K562 (cell line): Measurements from ENCODE around the gene PXMP2. TPM values are rescaled to one million over a fixed set of nuclear protein-coding genes. Genes with fewer than 3 reads are reported as not detected.

ENCODE experiments used
- ATF1 ChIP-seq, 2 experiments: fragments of 450-650 bp in 1 of 2; IDR thresholded peaks; 2 replicates each; pipeline ENCODE4 v1.6.1; 2016; ENCODE audit warnings: missing compliant biosample characterization in 1 of 2, missing genetic modification characterization in 1 of 2
- CTBP1 ChIP-seq: fragments of 450-650 bp; IDR thresholded peaks from 2 replicates; pipeline ENCODE4 v1.6.1; 2016; ENCODE audit warnings: borderline replicate concordance
- EP300 ChIP-seq: IDR thresholded peaks from 2 replicates; pipeline ENCODE4 v1.6.1; 2012; ENCODE audit warnings: low read length, improper control_type of control experiment
- EP400 ChIP-seq: fragments of 450-650 bp; IDR thresholded peaks from 2 replicates; pipeline ENCODE4 v1.6.1; 2017; ENCODE audit warnings: antibody characterized with exemption, mild to moderate bottlenecking, moderate library complexity
- ESRRA ChIP-seq: fragments of 450-650 bp; IDR thresholded peaks from 2 replicates; pipeline ENCODE4 v1.6.1; 2014; ENCODE audit warnings: low read depth, mild to moderate bottlenecking, moderate library complexity, borderline replicate concordance
- GATAD2B ChIP-seq: fragments of 450-650 bp; IDR thresholded peaks from 2 replicates; pipeline ENCODE4 v1.6.1; 2017; ENCODE audit warnings: mild to moderate bottlenecking, borderline replicate concordance
- GMEB1 ChIP-seq: fragments of 250-450 bp; sonication (Bioruptor Pico); IDR thresholded peaks from 2 replicates; pipeline ENCODE4 v1.4.0; 2020; ENCODE audit warnings: mild to moderate bottlenecking
- GTF2F1 ChIP-seq: IDR thresholded peaks from 2 replicates; pipeline ENCODE4 v1.6.1; 2011; ENCODE audit warnings: low read depth, low read length, improper control_type of control experiment
- NR4A1 ChIP-seq, 2 experiments: fragments of 250-450 bp in 1 of 2; fragments of 450-650 bp in 1 of 2; sonication (Bioruptor Pico) in 1 of 2; IDR thresholded peaks; 2 replicates each; pipeline versions ENCODE4 v1.4.0 to v1.6.1; 2016 to 2020; ENCODE audit warnings: mild to moderate bottlenecking in 2 of 2, missing compliant biosample characterization in 1 of 2, missing genetic modification characterization in 1 of 2, moderate library complexity in 1 of 2
- PML ChIP-seq: IDR thresholded peaks from 2 replicates; pipeline ENCODE4 v1.6.1; 2012; ENCODE audit warnings: low read length, inconsistent platforms
- RCOR1 ChIP-seq, 2 experiments: IDR thresholded peaks; 2 replicates each; pipeline ENCODE4 v1.6.1; 2012; ENCODE audit warnings: low read depth in 2 of 2, low read length in 2 of 2, borderline replicate concordance in 1 of 2, improper control_type of control experiment in 1 of 2
- TEAD1 ChIP-seq, 2 experiments: fragments of 450-650 bp in 1 of 2; sonication (generic) in 1 of 2; formaldehyde crosslinking; IDR thresholded peaks; 2 replicates each; pipeline versions ENCODE4 v1.4.0 to v1.8.0; 2020 to 2022; ENCODE audit warnings: mild to moderate bottlenecking in 2 of 2, missing genetic modification reagents in 1 of 2
- TRIM28 ChIP-seq: fragments of 450-650 bp; IDR thresholded peaks from 2 replicates; pipeline ENCODE4 v1.6.1; 2017
- YBX1 ChIP-seq: fragments of 450-650 bp; IDR thresholded peaks from 2 replicates; pipeline ENCODE4 v1.7.1; 2016; ENCODE audit warnings: mild to moderate bottlenecking
- ZFPM2 ChIP-seq: fragments of 250-450 bp; sonication (Bioruptor Pico); IDR thresholded peaks from 2 replicates; pipeline ENCODE4 v1.5.1; 2022; ENCODE audit warnings: mild to moderate bottlenecking
- polyA plus RNA-seq, 8 experiments: library from polyadenylated mRNA; depleted of rRNA in 4 of 8; stranded (reverse) in 5 of 8; unstranded in 3 of 8; fragments of >200 nt; fragmentation: Nextera tagmentation in 2 of 8; fragmentation: Illumina TruSeq in 1 of 8; extraction: Ambion mirVana in 2 of 8; extraction: Trizol in 1 of 8; gene quantifications; 2 replicates each; pipeline versions ENCODE4 v1.2.1 to v1.2.3, GENCODE V29; 2011 to 2014; ENCODE audit warnings: inconsistent platforms in 1 of 8, missing spikeins in 1 of 8
- total RNA-seq, 7 experiments: library from RNA; depleted of rRNA in 6 of 7; stranded (reverse); fragments of >200 nt in 6 of 7; fragmentation: Illumina TruSeq in 2 of 7; extraction: Trizol in 2 of 7; gene quantifications; 2 replicates each; pipeline versions ENCODE4 v1.2.1 to v1.2.3, GENCODE V29; 2011 to 2021; ENCODE audit warnings: low replicate concordance in 1 of 7
- TF ChIP-seq, protein P1 (sequence below): fragments of 450-650 bp; IDR thresholded peaks from 2 replicates; pipeline ENCODE4 v1.6.1; 2016
- TF ChIP-seq, protein P2 (sequence below): sonication (generic); formaldehyde crosslinking; IDR thresholded peaks from 2 replicates; pipeline ENCODE4 v1.8.0; 2023; ENCODE audit warnings: mild to moderate bottlenecking, missing genetic modification reagents
- TF ChIP-seq, protein P3 (sequence below): fragments of 250-450 bp; sonication (Bioruptor Pico); IDR thresholded peaks from 2 replicates; pipeline ENCODE4 v1.9.0; 2021; ENCODE audit warnings: mild to moderate bottlenecking

PXMP2 gene
- total and polyA plus RNA-seq, 9 of the 15 experiments (the other 6 are each of a cell fraction or from before 2014, with no cell fraction given) = 3.0 to 66.1 (median 44.7) TPM

- TF ChIP-seq ESRRA (peak; percentile 72; the same call in 1 of the 2 replicates), YBX1 (no peak), RCOR1 (IDR thresholded peaks at IDR 0.05; ENCODE audit: borderline replicate concordance in 1 of 2, low read depth in 2 of 2, low read length in 2 of 2) (0 out of 4 replicates have a peak, but pooled peaks of 1 of the 2 experiments have one; percentile 34), NR4A1 (CRISPR knock-in tag; IDR thresholded peaks at IDR 0.05) (no peak), NR4A1 (tag; IDR thresholded peaks at IDR 0.05) (0 out of 2 replicates have a peak, but pooled peaks have one; percentile 43), TEAD1 (CRISPR knock-in tag; IDR thresholded peaks at IDR 0.05) (0 out of 4 replicates have a peak, but pooled peaks of 1 of the 2 experiments have one; percentile 71), ZFPM2 (CRISPR knock-in tag) (no peak), CTBP1 (peak; percentile 99), GTF2F1 (peak; percentile 66; the same call in 1 of the 2 replicates), EP300 (peak; percentile 19; the same call in 1 of the 2 replicates), PML (peak; percentile 23; the same call in 1 of the 2 replicates), GMEB1 (peak; percentile 66; the same call in 1 of the 2 replicates), GATAD2B (peak; percentile 78), TRIM28 (no peak), ATF1 (CRISPR knock-in tag; IDR thresholded peaks at IDR 0.05) (no peak), ATF1 (tag; IDR thresholded peaks at IDR 0.05) (peak; percentile 41), EP400 (peak; percentile 64; the same call in 1 of the 2 replicates)
- TF ChIP-seq, protein P1, sequence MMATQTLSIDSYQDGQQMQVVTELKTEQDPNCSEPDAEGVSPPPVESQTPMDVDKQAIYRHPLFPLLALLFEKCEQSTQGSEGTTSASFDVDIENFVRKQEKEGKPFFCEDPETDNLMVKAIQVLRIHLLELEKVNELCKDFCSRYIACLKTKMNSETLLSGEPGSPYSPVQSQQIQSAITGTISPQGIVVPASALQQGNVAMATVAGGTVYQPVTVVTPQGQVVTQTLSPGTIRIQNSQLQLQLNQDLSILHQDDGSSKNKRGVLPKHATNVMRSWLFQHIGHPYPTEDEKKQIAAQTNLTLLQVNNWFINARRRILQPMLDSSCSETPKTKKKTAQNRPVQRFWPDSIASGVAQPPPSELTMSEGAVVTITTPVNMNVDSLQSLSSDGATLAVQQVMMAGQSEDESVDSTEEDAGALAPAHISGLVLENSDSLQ = peak; percentile 96
- TF ChIP-seq, protein P2, sequence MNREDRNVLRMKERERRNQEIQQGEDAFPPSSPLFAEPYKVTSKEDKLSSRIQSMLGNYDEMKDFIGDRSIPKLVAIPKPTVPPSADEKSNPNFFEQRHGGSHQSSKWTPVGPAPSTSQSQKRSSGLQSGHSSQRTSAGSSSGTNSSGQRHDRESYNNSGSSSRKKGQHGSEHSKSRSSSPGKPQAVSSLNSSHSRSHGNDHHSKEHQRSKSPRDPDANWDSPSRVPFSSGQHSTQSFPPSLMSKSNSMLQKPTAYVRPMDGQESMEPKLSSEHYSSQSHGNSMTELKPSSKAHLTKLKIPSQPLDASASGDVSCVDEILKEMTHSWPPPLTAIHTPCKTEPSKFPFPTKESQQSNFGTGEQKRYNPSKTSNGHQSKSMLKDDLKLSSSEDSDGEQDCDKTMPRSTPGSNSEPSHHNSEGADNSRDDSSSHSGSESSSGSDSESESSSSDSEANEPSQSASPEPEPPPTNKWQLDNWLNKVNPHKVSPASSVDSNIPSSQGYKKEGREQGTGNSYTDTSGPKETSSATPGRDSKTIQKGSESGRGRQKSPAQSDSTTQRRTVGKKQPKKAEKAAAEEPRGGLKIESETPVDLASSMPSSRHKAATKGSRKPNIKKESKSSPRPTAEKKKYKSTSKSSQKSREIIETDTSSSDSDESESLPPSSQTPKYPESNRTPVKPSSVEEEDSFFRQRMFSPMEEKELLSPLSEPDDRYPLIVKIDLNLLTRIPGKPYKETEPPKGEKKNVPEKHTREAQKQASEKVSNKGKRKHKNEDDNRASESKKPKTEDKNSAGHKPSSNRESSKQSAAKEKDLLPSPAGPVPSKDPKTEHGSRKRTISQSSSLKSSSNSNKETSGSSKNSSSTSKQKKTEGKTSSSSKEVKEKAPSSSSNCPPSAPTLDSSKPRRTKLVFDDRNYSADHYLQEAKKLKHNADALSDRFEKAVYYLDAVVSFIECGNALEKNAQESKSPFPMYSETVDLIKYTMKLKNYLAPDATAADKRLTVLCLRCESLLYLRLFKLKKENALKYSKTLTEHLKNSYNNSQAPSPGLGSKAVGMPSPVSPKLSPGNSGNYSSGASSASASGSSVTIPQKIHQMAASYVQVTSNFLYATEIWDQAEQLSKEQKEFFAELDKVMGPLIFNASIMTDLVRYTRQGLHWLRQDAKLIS (CRISPR knock-in tag) = peak; percentile 48; the same call in 1 of the 2 replicates
- TF ChIP-seq, protein P3, sequence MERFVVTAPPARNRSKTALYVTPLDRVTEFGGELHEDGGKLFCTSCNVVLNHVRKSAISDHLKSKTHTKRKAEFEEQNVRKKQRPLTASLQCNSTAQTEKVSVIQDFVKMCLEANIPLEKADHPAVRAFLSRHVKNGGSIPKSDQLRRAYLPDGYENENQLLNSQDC (CRISPR knock-in tag) = no peak
Measured at GRCh38 chr12:132687211-132688164, at the start of gene PXMP2, which contains the start of gene POLE (continued).
